Liver (tissue), 3 donors: ENCODE data around the gene ATXN7L1.

ENCODE experiments used
- FOXA1 ChIP-seq: IDR thresholded peaks from 2 replicates; pipeline ENCODE4 v1.6.1; 2016; ENCODE audit warnings: antibody characterized with exemption
- GABPA ChIP-seq, 2 donors: IDR thresholded peaks in 1 of 2; conservative IDR thresholded peaks in 1 of 2; 2 replicates each; pipeline ENCODE4 v1.6.1; 2016; ENCODE audit warnings: antibody characterized with exemption in 2 of 2, mild to moderate bottlenecking in 1 of 2, moderate library complexity in 1 of 2
- HNF4A ChIP-seq, 2 donors: conservative IDR thresholded peaks; 2 replicates each; pipeline ENCODE4 v1.6.1; 2016; ENCODE audit warnings: antibody characterized with exemption in 2 of 2, mild to moderate bottlenecking in 2 of 2
- RAD21 ChIP-seq, 2 donors: IDR thresholded peaks; 2 replicates each; pipeline ENCODE4 v1.6.1; 2016; ENCODE audit warnings: antibody characterized with exemption in 2 of 2, mild to moderate bottlenecking in 2 of 2
- REST ChIP-seq: IDR thresholded peaks from 2 replicates; pipeline ENCODE4 v1.6.1; 2016; ENCODE audit warnings: antibody characterized with exemption, mild to moderate bottlenecking
- SP1 ChIP-seq: IDR thresholded peaks from 2 replicates; pipeline ENCODE4 v1.6.1; 2018; ENCODE audit warnings: antibody characterized with exemption, mild to moderate bottlenecking
- TAF1 ChIP-seq: conservative IDR thresholded peaks from 2 replicates; pipeline ENCODE4 v1.6.1; 2016; ENCODE audit warnings: antibody characterized with exemption, mild to moderate bottlenecking
- YY1 ChIP-seq: IDR thresholded peaks from 2 replicates; pipeline ENCODE4 v1.6.1; 2016; ENCODE audit warnings: antibody characterized with exemption, mild to moderate bottlenecking
- TF ChIP-seq, protein P1 (sequence below): fragments of 150-350 bp; IDR thresholded peaks from 2 replicates; pipeline ENCODE4 v1.5.1; 2017; ENCODE audit warnings: improper control_type of control experiment, low read depth, low read length; ENCODE audit not compliant: missing input control
- TF ChIP-seq, protein P2 (sequence below): IDR thresholded peaks from 2 replicates; pipeline ENCODE4 v1.6.1; 2016; ENCODE audit warnings: antibody characterized with exemption
- TF ChIP-seq, protein P3 (sequence below): IDR thresholded peaks from 2 replicates; pipeline ENCODE4 v1.6.1; 2016; ENCODE audit warnings: antibody characterized with exemption
- donor health status: healthy.
- donor health status: healthy.

- TF ChIP-seq, protein P1, sequence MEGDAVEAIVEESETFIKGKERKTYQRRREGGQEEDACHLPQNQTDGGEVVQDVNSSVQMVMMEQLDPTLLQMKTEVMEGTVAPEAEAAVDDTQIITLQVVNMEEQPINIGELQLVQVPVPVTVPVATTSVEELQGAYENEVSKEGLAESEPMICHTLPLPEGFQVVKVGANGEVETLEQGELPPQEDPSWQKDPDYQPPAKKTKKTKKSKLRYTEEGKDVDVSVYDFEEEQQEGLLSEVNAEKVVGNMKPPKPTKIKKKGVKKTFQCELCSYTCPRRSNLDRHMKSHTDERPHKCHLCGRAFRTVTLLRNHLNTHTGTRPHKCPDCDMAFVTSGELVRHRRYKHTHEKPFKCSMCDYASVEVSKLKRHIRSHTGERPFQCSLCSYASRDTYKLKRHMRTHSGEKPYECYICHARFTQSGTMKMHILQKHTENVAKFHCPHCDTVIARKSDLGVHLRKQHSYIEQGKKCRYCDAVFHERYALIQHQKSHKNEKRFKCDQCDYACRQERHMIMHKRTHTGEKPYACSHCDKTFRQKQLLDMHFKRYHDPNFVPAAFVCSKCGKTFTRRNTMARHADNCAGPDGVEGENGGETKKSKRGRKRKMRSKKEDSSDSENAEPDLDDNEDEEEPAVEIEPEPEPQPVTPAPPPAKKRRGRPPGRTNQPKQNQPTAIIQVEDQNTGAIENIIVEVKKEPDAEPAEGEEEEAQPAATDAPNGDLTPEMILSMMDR: no peak
- TF ChIP-seq TAF1 (no peak), SP1 (peak; percentile 72), GABPA (IDR thresholded peaks at IDR 0.05 in 1 of 2, conservative IDR thresholded peaks at IDR 0.05 in 1 of 2) (no peak), REST (no peak), YY1 (peak; percentile 70), FOXA1 (no peak), RAD21 (IDR thresholded peaks at IDR 0.05) (peak in 1 of 2 donors; percentile 45), HNF4A (conservative IDR thresholded peaks at IDR 0.05) (peak; percentile 50 to 65)
- TF ChIP-seq, protein P2, sequence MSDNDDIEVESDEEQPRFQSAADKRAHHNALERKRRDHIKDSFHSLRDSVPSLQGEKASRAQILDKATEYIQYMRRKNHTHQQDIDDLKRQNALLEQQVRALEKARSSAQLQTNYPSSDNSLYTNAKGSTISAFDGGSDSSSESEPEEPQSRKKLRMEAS: peak; percentile 98
- TF ChIP-seq, protein P3, sequence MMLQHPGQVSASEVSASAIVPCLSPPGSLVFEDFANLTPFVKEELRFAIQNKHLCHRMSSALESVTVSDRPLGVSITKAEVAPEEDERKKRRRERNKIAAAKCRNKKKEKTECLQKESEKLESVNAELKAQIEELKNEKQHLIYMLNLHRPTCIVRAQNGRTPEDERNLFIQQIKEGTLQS: no peak
Observed at GRCh38 chr7:105678811-105679495, 197.4 kb downstream of the ATXN7L1 start.
